ENCODE measurements around the gene HTR3C. TPM values are rescaled to one million over a fixed set of nuclear protein-coding genes. Genes with fewer than 3 reads are reported as not detected.
"Not testable (repeated sequence)": the region's sequence is repeated elsewhere in the genome, so short reads cannot be mapped to it uniquely, and the experiment has no call there.

Gene HTR3C
- total RNA-seq, 4 donors from 2014 or later = not detected

DNA sequence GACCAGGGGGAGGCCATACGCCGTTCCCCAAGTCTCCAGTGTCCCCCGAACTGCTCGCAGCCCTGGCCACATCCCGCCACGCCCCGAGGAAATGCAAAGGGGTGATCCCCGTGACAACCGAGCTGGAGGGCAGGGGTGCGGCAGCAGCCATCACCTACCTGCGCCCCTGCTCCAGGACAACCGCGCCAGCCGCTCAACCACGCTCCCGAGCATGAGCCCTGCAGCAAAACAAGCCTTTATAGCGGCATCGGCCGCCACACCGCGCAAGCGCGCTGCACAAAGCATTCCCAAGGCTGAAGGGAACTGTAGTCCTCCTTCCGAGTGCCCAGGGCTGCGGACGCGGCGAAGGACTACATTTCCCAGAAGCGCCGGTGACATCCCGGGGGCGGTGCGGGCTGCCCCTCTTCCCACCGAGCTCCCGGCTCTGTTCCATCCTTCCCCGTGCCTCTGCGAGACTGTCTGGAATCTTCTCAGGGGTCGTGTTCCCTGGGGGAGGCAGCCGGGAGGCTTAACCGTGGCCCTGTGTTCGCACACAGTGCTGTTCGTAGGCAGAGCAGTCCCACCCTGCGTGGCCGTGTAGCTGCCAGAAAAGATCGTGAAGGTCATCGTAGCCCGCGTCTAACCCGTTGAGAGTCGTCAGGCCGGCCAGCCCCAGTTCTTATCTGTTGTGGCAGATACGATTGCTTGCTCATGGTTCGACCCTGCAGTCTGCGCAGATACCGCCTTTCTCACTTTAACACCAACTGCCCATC, 35.0 kb upstream of the HTR3C start, which contains the start of gene ABCC5:
ABCC5 (minus strand) TSS at position 213 of the 752 bp plus-strand sequence. CDS start 3,492 bp downstream, outside the sequence.
- 0 to 1% methylated on average over 38 to 53 of the region's 55 CpGs for WGBS, 2 donors
- DNase-seq (ENCODE audit: low spot score in 2 of 2) = peak; percentile 89 to 97
- intact Hi-C loops (cut with DNase I; ENCODE audit: low total_unique reads) = loop anchor here (5.0 kb wide), 2 partner anchors 106 to 121 kb away; no protein-coding TSS in a partner anchor
- TF ChIP-seq, protein P1, sequence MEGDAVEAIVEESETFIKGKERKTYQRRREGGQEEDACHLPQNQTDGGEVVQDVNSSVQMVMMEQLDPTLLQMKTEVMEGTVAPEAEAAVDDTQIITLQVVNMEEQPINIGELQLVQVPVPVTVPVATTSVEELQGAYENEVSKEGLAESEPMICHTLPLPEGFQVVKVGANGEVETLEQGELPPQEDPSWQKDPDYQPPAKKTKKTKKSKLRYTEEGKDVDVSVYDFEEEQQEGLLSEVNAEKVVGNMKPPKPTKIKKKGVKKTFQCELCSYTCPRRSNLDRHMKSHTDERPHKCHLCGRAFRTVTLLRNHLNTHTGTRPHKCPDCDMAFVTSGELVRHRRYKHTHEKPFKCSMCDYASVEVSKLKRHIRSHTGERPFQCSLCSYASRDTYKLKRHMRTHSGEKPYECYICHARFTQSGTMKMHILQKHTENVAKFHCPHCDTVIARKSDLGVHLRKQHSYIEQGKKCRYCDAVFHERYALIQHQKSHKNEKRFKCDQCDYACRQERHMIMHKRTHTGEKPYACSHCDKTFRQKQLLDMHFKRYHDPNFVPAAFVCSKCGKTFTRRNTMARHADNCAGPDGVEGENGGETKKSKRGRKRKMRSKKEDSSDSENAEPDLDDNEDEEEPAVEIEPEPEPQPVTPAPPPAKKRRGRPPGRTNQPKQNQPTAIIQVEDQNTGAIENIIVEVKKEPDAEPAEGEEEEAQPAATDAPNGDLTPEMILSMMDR (IDR thresholded peaks at IDR 0.05) = peak in 1 of 3 donors; percentile 4
- TF ChIP-seq POLR2A (IDR thresholded peaks at IDR 0.05) = no peak
- H3K4me3 ChIP-seq (ENCODE audit: low read depth, poor library complexity, severe bottlenecking) = peak within 1 kb of the TSS; percentile 99

DNA sequence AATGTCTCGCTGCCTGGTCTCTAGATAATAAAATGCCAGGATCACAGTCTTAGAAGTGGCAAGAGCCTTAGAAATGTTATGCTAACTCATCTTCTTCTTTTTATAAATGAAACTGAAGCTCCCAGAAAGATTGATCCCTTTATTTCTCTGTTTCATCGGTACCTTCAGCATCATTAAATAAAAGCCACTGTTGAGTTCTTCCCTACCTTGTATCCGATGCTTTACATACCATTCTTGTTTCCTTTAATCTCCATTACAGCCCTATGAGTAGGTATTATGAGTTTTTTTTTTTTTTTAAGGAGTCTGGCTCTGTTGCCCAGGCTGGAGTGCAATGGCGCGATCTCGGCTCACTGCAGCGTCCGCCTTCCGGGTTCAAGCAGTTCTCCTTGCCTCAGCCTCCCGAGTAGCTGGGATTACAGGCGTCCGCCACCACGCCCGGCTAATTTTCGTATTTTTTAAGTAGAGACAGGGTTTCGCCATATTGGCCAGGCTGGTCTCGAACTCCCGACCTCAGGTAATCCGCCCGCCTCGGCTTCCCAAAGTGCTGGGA, 34.3 kb upstream of the HTR3C start:
- H3K4me3 ChIP-seq (ENCODE audit: low read depth, poor library complexity, severe bottlenecking) = no peak overlapping the region
- WGBS, 2 donors = 84 to 90% methylated on average over 21 of the region's 21 CpGs
- intact Hi-C loops (cut with DNase I; ENCODE audit: low total_unique reads) = loop anchor here (5.0 kb wide), 2 partner anchors 106 to 121 kb away; no protein-coding TSS in a partner anchor
- DNase-seq (ENCODE audit: low spot score in 2 of 2) = no peak
- TF ChIP-seq, protein P1 (IDR thresholded peaks at IDR 0.05) = no peak

DNA sequence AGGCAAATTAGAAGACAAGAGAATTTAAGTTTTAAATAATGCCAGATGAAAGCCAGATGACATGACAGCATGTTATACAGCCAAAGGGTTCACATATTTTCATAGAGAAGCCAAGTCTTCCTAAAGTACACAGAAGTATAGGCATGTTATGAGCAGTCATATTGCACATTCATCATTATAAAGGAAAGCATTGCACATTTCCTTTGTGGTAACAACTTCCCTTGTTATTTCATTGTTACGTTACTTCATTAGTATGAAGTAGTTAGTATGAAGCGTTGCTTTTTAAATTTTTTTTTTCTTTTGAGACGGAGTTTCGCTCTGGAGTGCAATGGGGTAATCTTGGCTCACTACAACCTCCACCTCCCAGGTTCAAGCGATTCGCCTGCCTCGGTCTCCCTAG, 30.5 kb upstream of the HTR3C start:
- WGBS, 2 donors = 49 to 52% methylated on average over 7 of the region's 7 CpGs
- intact Hi-C loops (cut with DNase I; ENCODE audit: low total_unique reads) = no loop called here
- H3K4me3 ChIP-seq (ENCODE audit: low read depth, poor library complexity, severe bottlenecking) = no peak overlapping the region
- no peak for DNase-seq (ENCODE audit: low spot score in 2 of 2)
- TF ChIP-seq, protein P1 (IDR thresholded peaks at IDR 0.05) = no peak
- TF ChIP-seq POLR2A (IDR thresholded peaks at IDR 0.05) = no peak

DNA sequence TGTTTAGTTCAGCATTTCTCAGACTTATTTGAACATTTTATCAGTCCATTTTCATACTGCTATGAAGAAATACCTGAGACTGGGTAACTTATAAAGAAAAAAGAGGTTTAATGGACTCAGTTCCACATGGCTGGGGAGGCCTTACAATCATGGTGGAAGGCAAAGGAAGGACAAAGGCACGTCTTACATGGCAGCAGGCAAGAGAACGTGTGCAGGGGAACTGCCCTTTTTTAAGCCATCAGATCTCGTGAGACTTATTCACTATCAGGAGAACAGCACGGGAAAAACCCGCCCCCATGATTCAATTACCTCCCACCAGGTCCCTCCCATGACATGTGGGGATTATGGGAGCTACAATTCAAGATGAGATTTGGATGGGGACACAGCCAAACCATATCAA, 27.6 kb upstream of the HTR3C start:
- 76% methylated on average over 5 of the region's 5 CpGs for WGBS, 2 donors
- intact Hi-C loops (cut with DNase I; ENCODE audit: low total_unique reads); DNase-seq (ENCODE audit: low spot score in 2 of 2); H3K4me3 ChIP-seq (ENCODE audit: low read depth, poor library complexity, severe bottlenecking): not testable (repeated sequence)

DNA sequence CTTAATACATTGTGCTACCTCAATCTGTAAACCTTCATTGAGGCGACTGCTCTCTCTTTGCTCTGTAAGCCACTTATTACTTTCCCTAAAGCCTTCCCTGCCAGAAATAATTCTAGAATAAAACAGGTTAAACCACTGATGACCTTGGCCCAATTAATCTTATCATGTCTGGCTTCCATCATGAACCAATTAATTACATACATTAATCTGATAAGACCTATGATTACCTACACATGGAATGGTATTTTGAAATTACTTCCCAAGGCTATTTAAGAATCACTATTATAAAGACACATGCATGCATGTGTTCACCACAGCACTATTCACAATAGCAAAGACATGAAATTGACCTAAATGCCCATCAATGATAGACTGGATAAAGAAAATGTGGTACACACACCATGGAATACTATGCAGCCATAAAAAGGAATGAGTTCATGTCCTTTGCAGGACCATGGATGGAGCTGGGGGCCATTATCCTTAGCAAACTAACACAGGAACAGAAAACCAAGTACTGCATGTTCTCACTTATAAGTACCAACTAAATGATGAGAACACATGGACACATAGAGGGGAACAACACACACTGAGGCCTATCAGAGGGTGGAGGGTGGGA, 24.5 kb upstream of the HTR3C start:
- H3K4me3 ChIP-seq (ENCODE audit: low read depth, poor library complexity, severe bottlenecking); intact Hi-C loops (cut with DNase I; ENCODE audit: low total_unique reads); DNase-seq (ENCODE audit: low spot score in 2 of 2): not testable (repeated sequence)
- WGBS, 2 donors = 69 to 84% methylated on average over 1 of the region's 1 CpG

DNA sequence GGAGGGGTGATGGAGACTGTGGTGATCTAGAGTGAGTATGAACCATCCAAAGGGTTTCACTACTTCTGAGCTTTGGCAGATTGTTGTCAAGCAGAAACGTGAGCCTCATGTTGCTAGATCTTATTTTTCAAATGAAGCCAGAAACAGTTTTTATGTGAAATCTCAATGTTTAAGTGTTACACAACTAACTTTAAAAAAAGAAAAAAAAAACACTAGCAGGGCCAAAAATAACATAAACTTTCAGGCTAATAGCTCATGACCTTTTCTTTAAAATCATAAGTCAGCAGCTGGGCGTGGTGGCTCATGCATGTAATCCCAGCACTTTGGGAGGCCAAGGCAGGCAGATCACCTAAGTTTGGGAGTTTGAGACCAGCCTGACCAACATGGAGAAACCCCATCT, 23.4 kb upstream of the HTR3C start:
- no peak overlapping the region for H3K4me3 ChIP-seq (ENCODE audit: low read depth, poor library complexity, severe bottlenecking)
- no peak for DNase-seq (ENCODE audit: low spot score in 2 of 2)
- no peak for TF ChIP-seq POLR2A (IDR thresholded peaks at IDR 0.05)
- TF ChIP-seq, protein P1 (IDR thresholded peaks at IDR 0.05) = no peak
- intact Hi-C loops (cut with DNase I; ENCODE audit: low total_unique reads) = no loop called here
- WGBS, 2 donors = 71 to 78% methylated on average over 2 of the region's 2 CpGs

All from lower leg skin (tissue), 4 donors.